NCI-H2029 treated with DMSO at 0.1 percent for 48 hours (cell line): Measurements from ENCODE around the gene DCUN1D2.

Experiments used
- DNase-seq: peaks from one replicate; lab custom pipeline; 2025; lab: John Stamatoyannopoulos, UW

DCUN1D2 gene

DNA sequence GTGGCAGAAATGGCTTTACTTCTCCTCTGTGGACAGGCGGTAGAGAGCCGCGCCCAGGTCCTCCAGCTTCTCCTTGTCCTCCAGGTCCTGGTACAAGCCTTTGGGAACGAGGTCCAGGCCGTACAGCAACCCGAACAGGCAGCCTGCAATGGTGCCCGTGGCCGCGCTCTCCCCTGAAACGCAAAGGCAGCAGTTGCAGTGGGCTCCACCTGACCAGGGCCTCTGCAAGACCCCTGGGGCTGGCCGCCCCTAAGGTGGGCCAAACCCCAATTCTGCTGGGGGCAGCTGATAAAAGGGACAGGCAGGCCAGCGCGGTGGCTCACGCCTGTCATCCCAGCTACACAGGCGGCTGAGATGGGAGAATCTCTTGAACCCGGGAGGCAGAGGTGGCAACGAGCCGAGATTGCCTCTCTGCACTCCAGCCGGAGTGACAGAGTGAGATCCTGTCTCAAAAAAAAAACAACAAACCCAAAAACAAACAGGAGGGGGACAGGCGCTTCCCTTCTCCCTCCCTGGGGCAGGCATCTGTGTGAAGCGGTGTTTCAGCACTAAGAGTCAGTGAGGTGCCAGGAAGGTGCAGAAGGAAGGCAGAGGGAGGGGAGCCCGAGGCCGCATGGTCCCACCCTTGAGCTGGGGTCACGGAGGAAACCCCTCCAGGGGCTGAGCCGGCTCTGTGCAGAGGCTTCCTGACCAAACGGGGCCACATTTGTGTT, 67.5 kb downstream of the DCUN1D2 start:
- no peak for DNase-seq

DNA sequence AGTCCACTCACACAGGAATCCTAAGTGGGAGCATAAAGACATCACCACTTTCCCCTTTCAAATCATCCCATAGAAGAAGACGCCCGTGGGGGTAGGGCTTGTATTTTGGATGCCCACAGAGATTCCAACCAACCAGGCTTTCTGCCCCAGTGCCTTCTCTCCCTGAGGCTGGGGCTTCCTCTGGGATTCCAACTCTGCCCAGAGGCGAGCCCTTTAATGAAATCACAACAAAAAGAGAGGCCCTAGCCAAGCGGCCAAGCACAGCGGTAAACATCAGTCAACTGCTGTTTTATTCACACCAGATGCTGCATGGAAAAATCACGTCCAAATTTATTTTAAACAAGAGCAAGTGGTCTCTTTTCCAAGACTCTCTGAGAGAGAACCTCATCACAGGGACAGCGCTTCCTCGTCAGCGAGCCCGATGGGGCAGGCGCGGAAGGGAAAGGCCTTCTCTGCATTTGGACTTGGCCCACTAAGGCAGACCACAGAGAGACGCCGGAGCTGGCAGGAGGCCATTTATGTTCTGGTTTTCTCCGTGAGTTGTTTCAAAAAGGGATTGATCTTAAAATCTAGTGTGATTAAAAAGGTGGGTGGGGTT, 68.7 kb downstream of the DCUN1D2 start:
- no peak for DNase-seq

- no peak for DNase-seq
Measured at GRCh38 chr13:113420833-113421600, 69.5 kb downstream of the DCUN1D2 start.

GRCh38 chr13:113420232-113420631, 70.3 kb downstream of the DCUN1D2 start:
- no peak for DNase-seq

- no peak for DNase-seq
Measured at GRCh38 chr13:113419531-113420193, 70.8 kb downstream of the DCUN1D2 start.

GRCh38 chr13:113418722-113419049, 71.8 kb downstream of the DCUN1D2 start:
- DNase-seq = no peak

DNA sequence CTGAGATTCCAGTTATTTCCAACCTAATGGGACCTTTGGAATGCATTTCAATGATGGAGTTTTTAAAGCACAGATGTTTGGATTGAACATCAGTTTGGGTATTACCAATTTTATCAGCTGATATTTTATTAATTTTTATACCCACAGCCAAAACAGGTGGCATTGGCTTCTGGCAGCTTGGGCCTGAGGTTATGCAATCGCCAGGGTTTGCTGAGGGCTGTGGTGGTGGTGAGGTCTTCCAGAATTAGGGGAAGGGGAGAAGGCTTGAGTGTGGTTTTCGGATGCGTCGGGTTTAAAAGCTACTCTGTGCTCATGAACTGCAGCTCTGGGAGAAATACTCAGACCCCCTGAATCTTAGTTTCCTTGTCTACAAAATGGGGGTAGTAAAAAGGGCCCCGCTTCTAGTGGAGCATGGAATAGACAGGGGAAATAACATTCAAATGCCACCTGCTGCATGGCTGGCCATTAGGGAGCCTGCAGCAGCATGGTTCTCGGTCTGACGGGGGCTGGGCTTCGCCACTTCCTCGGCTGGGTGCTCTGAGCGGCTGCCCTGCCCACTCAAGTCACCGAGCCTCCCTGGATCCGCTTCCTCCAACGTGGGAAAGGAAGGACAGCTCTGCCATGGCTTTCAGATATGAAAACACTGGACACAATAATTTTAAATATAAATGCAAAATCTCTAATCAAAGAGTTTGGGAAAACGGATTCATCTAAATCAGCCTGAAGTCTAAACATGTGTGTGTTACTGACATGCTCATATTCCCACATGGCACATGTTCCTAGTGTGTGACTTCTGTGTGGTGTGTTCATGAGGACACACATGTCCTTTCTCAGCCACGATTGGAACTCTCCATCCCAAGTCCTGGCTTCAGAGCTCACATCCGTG, 72.4 kb downstream of the DCUN1D2 start:
- DNase-seq = no peak

DNA sequence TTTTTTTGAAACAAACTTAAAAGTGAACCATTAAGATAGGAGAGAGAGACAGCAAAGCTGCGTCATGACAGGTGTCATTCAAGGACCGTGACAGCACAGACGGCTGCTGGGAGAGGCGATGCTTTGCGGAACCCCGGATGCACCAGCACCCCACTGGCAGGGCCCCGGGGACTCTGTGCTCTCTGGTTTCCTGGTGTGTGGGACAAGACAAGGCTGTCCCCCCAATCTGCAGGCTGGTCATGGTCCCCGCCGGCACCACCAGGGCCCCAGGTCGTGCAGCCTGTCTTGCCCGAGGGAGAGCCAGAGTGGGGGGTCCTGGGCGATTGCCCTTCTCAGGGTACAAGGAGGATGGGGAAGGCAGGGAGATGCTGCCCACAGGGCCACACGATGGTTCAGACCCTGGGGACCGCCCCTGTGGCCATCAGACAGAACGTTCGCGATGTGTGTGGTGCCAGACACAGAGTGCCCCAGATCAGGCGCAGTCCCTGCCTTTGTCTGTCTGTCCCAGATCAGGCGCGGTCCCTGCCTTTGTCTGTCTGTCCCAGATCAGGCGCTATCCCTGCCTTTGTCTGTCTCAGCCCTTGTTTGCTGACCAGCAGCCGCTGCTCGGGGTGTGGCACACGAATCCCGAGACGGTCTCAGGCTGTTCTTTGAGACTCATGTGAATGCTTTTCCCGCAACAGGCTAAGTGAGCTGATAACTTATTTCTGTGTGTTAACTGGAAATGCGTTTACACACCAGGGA, 73.3 kb downstream of the DCUN1D2 start:
- DNase-seq = no peak

GRCh38 chr13:113415825-113416224, 74.7 kb downstream of the DCUN1D2 start:
- DNase-seq = no peak

DNA sequence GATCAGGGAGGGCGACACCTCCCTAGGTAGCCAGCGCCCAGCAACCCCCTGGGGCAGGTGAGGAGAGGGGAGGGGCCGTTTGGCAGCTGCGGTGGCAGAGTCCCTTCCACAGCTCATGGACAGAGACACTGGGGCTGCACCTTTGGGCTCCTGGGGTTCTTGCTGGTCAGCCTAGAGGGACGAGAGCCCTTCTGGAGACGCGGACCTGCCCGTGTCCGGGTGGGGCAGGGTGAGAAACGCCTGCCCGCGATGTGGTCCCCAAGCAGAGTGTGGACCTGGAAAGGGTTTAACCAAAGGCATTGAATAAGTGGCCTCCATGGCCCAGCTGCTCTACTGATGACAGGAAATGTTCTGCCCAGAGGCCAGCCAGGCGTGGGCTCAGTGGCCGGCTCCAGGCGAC, 75.5 kb downstream of the DCUN1D2 start:
- DNase-seq = no peak

DNA sequence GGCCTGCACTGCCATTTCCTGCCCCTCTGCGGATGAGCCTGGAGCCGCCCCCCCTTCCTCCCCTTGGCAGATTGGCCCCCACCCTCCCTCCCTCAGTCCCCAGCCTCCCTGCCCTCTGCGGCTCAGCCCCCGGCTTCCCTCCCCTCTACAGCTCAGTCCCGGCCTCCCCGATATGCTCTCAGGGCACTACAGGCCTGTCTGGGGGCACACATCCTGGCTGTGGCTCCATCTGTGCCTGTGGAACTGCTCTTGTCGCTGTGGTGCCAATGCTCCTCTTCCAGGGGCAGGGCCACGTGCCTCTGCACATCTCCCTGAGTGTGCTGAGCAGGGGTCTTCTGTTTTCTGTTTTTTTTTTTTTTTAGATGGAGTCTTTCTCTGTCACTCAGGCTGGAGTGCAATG, 76.2 kb downstream of the DCUN1D2 start:
- DNase-seq = no peak

DNA sequence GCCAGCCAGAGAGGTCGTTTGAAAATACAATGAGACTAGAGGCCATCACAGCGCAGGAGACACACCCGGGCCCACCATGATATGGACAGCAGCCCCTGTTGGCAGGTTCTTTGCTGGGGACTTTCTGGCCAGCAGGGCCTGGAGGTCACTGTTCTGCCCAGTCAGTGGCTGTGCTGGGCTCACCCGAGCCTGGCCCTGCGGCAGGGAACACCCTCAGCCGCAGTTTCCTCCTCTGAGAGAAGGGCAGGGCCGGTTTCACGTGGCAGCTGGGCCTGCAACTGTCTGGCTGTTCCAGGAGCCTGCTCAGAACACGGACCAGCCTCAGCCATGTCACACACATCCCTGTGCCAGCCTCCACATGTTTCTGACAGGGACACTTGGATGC, 76.6 kb downstream of the DCUN1D2 start:
- no peak for DNase-seq

DNA sequence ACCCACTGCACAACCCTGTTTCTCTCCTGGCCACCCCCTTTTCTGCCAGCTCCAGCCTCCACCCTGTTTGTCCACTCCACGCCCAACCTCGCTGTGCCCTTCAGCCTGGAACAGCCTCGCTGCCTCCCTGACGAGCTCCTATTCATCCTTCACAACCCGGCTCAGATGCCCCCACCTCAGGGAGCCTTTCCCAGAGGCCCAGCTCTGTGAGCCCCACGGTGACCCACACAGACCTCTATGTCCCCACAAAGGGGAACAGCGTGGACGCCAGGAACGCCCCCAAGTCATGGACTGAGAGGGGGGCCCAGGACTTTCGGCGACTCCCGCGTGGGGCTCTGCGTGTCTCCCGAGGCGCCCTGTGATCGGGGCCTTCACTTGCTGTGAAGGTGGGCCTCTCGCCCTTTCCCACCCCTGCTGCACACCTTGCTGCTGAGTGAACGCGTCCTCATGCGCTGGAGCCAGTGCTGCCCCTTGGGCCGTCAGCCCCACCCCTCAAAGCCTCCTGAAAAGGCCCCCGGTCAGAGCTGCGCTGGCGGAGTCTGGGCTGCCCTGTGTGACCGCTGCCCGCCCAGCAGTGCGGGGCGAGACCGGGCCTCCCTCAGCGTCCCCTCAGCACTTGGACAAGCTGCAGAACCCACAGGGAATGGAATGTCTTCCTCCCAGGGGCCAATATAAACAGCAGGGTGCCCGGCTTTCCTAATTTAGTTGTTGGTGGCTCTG, 77.2 kb downstream of the DCUN1D2 start:
- no peak for DNase-seq

DNA sequence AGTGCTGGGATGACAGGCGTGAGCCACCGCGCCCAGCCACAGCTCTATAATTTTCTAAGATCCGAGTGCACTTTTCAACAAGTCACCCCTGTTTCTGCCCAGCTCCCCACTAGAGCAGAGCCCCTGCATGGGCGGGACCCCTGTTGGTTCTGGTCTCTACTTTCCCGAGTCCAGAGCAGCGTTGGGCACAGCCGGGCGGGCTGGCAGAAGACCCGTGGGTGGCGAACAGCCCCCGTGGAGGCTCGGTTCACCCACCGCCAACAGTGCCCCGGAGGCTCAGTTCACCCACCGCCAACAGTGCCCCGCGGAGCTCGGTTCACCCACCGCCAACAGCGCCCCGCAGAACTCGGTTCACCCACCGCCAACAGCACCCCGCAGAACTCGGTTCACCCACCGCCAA, 78.1 kb downstream of the DCUN1D2 start:
- DNase-seq = no peak

DNA sequence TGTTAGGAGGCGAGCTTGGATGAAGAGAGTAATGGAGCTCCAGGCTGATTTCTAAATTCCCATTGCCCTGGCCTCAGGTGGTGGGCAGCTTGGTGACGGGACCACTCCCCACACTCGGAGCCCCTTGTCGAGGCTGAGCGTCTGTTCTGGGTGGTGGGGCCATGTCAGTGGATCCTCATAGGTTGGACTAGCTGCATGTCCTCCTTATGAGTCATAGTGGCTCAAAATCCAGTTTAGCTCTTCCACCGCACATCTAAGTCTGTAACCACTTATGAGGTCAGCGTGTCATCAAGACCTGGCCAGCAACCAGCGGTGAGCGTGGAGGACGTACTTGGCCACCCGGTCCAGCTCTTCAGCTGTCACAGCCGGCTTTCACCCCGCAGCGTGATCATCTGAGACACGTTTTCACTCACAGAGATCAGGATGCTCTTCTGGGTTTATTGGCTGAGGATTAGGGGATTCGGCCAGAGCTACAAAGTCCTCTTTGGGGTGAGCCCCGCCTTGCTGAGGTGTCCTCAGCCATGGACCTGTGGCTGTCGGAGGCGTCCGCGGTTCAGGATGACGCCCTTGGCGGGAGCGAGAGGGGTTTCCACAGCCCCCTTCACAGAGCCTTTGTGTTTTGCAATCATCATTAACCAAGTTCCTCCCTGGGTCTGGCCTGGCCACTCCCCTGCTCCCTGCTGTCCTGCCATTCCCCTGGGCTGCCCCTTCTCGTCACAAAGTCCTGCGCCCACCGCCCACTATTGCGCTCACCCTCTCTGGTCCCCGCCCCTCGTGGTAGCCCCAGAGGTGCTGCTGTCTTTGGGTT, 79.1 kb downstream of the DCUN1D2 start:
- DNase-seq = no peak

GRCh38 chr13:113410472-113411201, 79.9 kb downstream of the DCUN1D2 start:
- DNase-seq = no peak

- no peak for DNase-seq
Measured at GRCh38 chr13:113408562-113408961, 81.9 kb downstream of the DCUN1D2 start.

GRCh38 chr13:113407531-113408393, 82.7 kb downstream of the DCUN1D2 start:
- no peak for DNase-seq
